ENCODE data around the gene RASA3.
"Not testable (repeated sequence)": the region's sequence is repeated elsewhere in the genome, so short reads cannot be mapped to it uniquely, and the experiment has no call there.

Gene RASA3

DNA sequence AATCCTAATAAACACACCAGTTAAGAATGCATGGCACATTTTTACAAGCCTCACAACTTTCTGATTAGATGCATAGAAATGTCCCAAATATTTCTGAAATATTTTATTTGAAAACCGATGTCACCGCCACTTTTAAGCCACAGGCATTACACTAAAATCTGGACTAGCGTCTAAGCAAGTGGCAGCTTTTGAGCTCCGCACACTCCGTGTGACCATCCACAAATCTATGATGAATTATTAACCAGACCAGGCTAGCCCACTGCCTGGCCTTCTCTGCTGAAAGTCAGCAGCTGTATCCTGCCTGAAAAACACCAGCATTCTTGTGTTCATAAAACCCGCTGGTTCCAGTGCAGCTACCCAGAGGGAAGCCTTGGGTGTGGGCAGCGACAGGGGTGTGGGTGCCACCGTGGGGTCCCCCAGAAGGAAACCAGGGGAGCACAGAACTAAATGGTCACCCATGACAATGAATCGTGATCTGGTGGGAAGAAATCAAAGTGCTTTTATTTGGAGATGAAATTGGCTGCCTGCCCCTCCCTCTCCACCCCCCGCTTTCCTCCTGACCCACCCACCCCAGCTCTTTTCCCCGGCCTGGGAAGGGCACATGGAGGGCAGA is 13.8 kb downstream of the RASA3 start:
- no peak for DNase-seq
- in situ Hi-C loops (cut with MboI; ENCODE audit: low pct_unique_long_range_greater_than_20kb, low sequenced_read_pairs), result no loop called here

DNA sequence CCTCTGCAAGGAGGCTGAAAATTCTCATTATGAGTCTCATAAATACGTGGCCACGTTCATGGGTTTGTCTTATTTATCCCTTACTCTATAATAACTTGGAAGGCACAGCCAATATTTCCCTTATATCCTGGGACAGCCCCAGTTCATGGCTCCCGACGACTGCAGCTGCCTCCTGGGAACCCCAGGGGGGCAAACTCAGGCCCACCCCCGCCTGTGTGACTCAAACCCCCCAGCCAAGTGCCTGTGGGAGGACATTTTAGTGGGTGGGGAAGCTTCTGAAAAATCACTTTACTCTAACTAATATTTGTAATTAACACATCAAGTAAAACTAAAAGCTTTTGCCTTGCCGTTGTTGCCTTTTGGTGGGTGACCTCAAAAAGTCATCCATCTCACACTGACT is 14.3 kb downstream of the RASA3 start:
- in situ Hi-C loops (cut with MboI; ENCODE audit: low pct_unique_long_range_greater_than_20kb, low sequenced_read_pairs), result no loop called here
- no peak for DNase-seq

DNA sequence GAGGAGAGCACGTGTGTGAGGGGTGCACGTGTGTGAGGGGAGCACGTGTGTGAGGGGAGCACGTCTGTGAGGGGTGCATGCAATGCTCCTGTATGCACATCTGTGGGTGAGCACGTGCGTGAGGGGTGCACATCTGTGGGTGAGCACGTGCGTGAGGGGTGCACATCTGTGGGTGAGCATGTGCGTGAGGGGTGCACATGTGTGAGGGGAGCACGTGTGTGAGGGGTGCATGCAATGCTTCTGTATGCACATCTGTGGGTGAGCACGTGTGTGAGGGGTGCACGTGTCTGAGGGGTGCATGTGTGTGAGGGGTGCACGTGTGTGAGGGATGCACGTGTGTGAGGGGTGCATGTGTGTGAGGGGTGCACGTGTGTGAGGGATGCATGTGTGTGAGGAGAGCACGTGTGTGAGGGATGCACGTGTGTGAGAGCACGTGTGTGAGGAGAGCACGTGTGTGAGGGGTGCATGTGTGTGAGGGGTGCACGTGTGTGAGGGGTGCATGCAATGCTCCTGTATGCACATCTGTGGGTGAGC is 15.0 kb downstream of the RASA3 start:
- in situ Hi-C loops (cut with MboI; ENCODE audit: low pct_unique_long_range_greater_than_20kb, low sequenced_read_pairs); DNase-seq: not testable (repeated sequence)

DNA sequence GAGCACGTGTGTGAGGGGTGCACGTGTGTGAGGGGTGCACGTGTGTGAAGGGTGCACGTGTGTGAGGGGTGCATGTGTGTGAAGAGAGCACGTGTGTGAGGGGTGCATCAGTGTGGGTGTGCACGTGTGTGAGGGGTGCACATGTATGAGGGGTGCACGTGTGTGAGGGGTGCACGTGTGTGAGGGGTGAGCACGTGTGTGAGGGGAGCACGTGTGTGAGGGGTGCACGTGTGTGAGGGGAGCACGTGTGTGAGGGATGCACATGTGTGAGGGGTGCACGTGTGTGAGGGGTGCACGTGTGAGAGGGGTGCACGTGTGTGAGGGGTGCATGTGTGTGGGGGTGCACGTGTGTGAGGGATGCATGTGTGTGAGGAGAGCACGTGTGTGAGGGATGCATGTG is 15.7 kb downstream of the RASA3 start:
- in situ Hi-C loops (cut with MboI; ENCODE audit: low pct_unique_long_range_greater_than_20kb, low sequenced_read_pairs), result no loop called here
- no peak for DNase-seq

- no peak for DNase-seq
- in situ Hi-C loops (cut with MboI; ENCODE audit: low pct_unique_long_range_greater_than_20kb, low sequenced_read_pairs), result no loop called here
These were observed 16.6 kb downstream of the RASA3 start for GRCh38 chr13:114115796-114116195.

DNA sequence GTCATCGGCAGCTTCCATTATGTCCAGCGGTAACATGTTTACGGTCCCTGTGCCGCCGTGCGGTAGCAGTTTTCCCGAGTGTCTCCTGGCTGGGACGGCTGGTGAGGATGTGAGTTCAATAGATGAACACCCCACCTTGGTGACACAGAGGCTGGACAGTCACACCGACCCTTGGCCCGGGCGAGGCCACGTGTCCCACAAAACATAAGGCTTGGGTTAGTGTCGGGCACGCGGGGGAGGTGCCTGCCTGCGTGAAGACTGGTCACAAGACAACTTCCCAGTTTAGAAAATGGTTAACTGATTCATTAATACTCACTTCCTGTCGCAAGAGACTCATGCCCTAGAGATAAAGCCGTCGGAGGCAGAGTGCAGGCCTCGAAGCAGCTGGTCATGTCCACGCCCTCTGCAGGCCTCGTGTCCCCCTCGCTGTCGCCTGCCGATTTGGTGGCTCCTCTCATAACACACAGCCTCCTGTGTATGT is 17.2 kb downstream of the RASA3 start:
- peak; percentile 75 for DNase-seq
- in situ Hi-C loops (cut with MboI; ENCODE audit: low pct_unique_long_range_greater_than_20kb, low sequenced_read_pairs), result no loop called here

DNA sequence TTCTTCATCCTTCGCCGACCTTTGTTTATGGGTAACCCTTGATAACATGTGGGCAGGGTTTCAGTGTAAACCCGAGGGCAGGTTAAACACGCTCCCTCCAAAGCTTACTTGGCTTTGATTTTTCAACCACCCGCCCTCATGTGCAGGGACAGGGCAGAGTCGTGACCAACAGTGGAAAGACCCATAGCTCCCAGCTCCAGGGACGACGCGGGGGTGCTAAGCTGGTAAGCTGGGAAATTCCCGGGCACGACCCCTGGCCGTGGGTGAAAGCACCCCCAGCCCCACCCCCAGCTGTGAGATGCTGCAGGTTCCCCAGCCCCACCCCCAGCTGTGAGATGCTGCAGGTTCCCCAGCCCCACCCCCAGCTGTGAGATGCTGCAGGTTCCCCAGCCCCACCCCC is 17.8 kb downstream of the RASA3 start:
- in situ Hi-C loops (cut with MboI; ENCODE audit: low pct_unique_long_range_greater_than_20kb, low sequenced_read_pairs); DNase-seq: not testable (repeated sequence)

- no peak for DNase-seq
- in situ Hi-C loops (cut with MboI; ENCODE audit: low pct_unique_long_range_greater_than_20kb, low sequenced_read_pairs), result no loop called here
These were observed 18.3 kb downstream of the RASA3 start for GRCh38 chr13:114114006-114114640.

- DNase-seq; in situ Hi-C loops (cut with MboI; ENCODE audit: low pct_unique_long_range_greater_than_20kb, low sequenced_read_pairs): not testable (repeated sequence)
These were observed 19.0 kb downstream of the RASA3 start for GRCh38 chr13:114113395-114113794.

DNA sequence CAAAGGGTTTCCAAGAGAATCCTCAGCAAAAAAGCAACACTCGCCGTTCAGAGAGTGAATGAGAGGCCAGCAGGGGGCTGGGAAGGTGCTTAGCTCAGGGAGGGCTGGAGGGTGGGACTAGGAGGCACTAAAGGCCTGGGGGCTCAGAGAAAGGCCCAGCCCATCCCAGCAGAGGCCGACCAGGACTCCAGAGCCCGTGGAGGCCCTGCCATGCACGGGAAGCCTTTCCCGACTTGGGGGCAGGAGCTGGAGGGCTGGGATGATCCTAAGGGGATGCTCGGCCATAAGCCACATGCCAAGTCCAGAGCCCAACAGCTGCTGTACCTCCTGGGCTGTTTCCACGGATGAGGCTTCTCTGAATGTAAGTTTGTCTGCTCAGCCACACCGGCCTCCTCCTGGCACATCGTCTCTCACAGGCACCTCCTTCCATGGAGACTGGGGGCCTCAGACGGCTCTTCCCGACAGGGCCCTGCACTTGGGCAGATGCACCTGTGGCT is 19.5 kb downstream of the RASA3 start:
- in situ Hi-C loops (cut with MboI; ENCODE audit: low pct_unique_long_range_greater_than_20kb, low sequenced_read_pairs), result no loop called here
- DNase-seq, result no peak

DNA sequence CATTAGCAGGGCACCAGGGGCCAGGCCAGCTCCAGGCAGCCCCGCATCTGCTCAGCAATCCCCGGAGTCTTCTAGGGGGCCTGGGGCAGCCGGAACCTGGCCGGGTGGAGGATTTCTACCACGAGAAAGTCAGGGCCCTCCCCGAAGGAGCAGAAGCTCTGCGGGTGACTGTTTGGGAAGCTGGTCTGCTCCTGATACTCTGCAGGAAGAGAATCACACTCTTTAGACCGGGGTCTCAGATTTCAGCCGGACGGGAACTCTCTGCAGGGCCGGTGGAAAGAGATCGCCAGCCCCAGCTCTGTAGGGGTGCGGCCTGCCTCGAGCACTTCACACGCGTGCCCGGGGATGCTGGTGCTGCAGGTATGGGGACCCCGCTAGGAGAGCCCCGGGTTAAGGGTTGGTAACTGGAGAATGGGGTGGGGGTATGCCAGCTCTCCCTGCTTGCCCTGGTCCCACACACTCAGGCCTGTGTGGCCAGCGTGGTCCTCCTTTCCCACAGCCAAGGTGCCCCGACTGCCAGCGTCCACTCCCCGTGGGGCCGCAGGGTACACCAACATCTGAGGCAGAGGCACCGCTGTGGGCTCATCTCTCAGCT is 20.1 kb downstream of the RASA3 start:
- DNase-seq, result no peak
- in situ Hi-C loops (cut with MboI; ENCODE audit: low pct_unique_long_range_greater_than_20kb, low sequenced_read_pairs), result no loop called here

GRCh38 chr13:114111577-114111976 is 20.8 kb downstream of the RASA3 start:
- no peak for DNase-seq
- in situ Hi-C loops (cut with MboI; ENCODE audit: low pct_unique_long_range_greater_than_20kb, low sequenced_read_pairs), result no loop called here

DNA sequence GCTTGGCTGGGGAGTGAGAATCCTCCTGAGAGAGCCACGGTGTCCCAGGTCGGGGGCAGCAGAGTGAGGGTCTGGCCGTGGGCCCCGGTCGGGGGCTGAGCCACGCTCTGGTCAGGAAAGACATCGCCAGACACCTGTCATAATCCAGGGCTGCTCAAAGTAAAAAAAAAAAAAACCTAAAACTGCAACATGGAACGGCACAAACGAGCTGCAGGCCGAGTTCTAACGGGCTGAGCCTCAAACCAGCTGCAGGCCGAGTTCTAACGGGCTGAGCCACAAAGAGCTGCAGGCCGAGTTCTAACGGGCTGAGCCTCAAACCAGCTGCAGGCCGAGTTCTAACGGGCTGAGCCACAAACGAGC is 21.6 kb downstream of the RASA3 start:
- in situ Hi-C loops (cut with MboI; ENCODE audit: low pct_unique_long_range_greater_than_20kb, low sequenced_read_pairs); DNase-seq: not testable (repeated sequence)

GRCh38 chr13:114110091-114110829 is 22.2 kb downstream of the RASA3 start:
- DNase-seq, result peak; percentile 93
- in situ Hi-C loops (cut with MboI; ENCODE audit: low pct_unique_long_range_greater_than_20kb, low sequenced_read_pairs), result no loop called here

GRCh38 chr13:114109641-114110041 is 22.8 kb downstream of the RASA3 start:
- in situ Hi-C loops (cut with MboI; ENCODE audit: low pct_unique_long_range_greater_than_20kb, low sequenced_read_pairs), result loop anchor here (10.0 kb wide), 1 partner anchor 155 kb away; no protein-coding TSS in a partner anchor
- no peak for DNase-seq

- no peak for DNase-seq
- in situ Hi-C loops (cut with MboI; ENCODE audit: low pct_unique_long_range_greater_than_20kb, low sequenced_read_pairs), result loop anchor here (10.0 kb wide), 1 partner anchor 154 kb away; no protein-coding TSS in a partner anchor
These were observed 23.5 kb downstream of the RASA3 start for GRCh38 chr13:114108894-114109293.

DNA sequence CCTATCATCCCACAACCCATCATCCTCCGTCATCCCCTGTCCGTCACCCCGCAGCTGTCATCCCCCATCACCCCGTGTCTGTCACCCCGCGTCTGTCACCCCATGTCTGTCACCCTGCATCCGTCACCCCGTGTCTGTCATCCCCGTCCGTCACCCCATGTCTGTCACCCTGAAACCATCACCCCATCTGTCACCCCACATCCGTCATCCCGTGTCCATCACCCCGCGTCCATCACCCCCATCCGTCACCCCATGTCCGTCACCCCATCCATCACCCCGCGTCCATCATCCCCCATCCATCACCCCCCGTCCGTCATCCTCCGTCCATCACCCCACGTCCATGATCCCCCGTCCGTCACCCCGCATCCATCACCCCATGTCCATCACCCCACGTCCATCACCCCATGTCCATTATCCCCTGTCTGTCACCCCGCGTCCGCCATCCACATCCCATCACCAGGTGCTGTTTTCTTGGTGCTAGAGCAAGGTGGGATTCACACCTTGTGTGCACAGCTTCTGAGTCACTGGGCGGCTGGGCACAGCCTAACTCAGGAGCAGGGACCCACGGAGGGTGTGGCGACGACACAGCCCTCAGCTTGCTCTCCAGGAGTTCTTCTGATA is 24.2 kb downstream of the RASA3 start:
- in situ Hi-C loops (cut with MboI; ENCODE audit: low pct_unique_long_range_greater_than_20kb, low sequenced_read_pairs), result loop anchor here (10.0 kb wide), 1 partner anchor 153 kb away; no protein-coding TSS in a partner anchor

GRCh38 chr13:114107686-114108081 is 24.7 kb downstream of the RASA3 start:
- no peak for DNase-seq
- in situ Hi-C loops (cut with MboI; ENCODE audit: low pct_unique_long_range_greater_than_20kb, low sequenced_read_pairs), result loop anchor here (10.0 kb wide), 1 partner anchor 153 kb away; no protein-coding TSS in a partner anchor

More for the DNA sequence above, 24.2 kb downstream of the RASA3 start:
- DNase-seq, result no peak
